GM19238 (cell line): ENCODE data around the gene RAPH1.
"Not testable (repeated sequence)": the region's sequence is repeated elsewhere in the genome, so short reads cannot be mapped to it uniquely, and the experiment has no call there.

ENCODE experiments used
- DNase-seq: peaks from one replicate; pipeline ENCODE4 v3.0.0; 2011; ENCODE audit warnings: low spot score; ENCODE audit not compliant: insufficient read length

RAPH1 gene

GRCh38 chr2:203549406-203549805, 14.3 kb upstream of the RAPH1 start:
- DNase-seq = no peak

GRCh38 chr2:203548887-203549286, 13.8 kb upstream of the RAPH1 start:
- no peak for DNase-seq

GRCh38 chr2:203547356-203547755, 12.3 kb upstream of the RAPH1 start:
- no peak for DNase-seq

GRCh38 chr2:203544402-203544801, 9.3 kb upstream of the RAPH1 start:
- DNase-seq = no peak

- DNase-seq = no peak
Observed at GRCh38 chr2:203543898-203544328, 8.8 kb upstream of the RAPH1 start.

GRCh38 chr2:203540598-203540997, 5.5 kb upstream of the RAPH1 start:
- DNase-seq = not testable (repeated sequence)

GRCh38 chr2:203538237-203538636, 3.1 kb upstream of the RAPH1 start:
- DNase-seq = not testable (repeated sequence)

- DNase-seq = not testable (repeated sequence)
Observed at GRCh38 chr2:203536586-203536951, 1.5 kb upstream of the RAPH1 start.

GRCh38 chr2:203535784-203536585, 884 bp upstream of the RAPH1 start:
- DNase-seq = no peak

GRCh38 chr2:203534621-203535077, 452 bp downstream of the RAPH1 start:
- peak; percentile 19 for DNase-seq

GRCh38 chr2:203533676-203534591, 1.2 kb downstream of the RAPH1 start:
- DNase-seq = no peak

- DNase-seq = no peak
Observed at GRCh38 chr2:203532957-203533658, 2.0 kb downstream of the RAPH1 start.

- no peak for DNase-seq
Observed at GRCh38 chr2:203527719-203528118, 7.4 kb downstream of the RAPH1 start.

GRCh38 chr2:203513268-203513667, 21.8 kb downstream of the RAPH1 start:
- not testable (repeated sequence) for DNase-seq

- DNase-seq = no peak
Observed at GRCh38 chr2:203510941-203511305, 24.2 kb downstream of the RAPH1 start.

- no peak for DNase-seq
Observed at GRCh38 chr2:203510256-203510940, 24.7 kb downstream of the RAPH1 start.

- DNase-seq = not testable (repeated sequence)
Observed at GRCh38 chr2:203503460-203503859, 31.6 kb downstream of the RAPH1 start.

GRCh38 chr2:203501873-203502272, 33.2 kb downstream of the RAPH1 start:
- no peak for DNase-seq

- DNase-seq = no peak
Observed at GRCh38 chr2:203500951-203501350, 34.1 kb downstream of the RAPH1 start.

GRCh38 chr2:203500297-203500696, 34.8 kb downstream of the RAPH1 start:
- DNase-seq = no peak

GRCh38 chr2:203498161-203498560, 36.9 kb downstream of the RAPH1 start:
- no peak for DNase-seq
